PC-9 (cell line): Measurements from ENCODE around the gene TCEANC2. TPM values are rescaled to one million over a fixed set of nuclear protein-coding genes. Genes with fewer than 3 reads are reported as not detected.

ENCODE experiments used
- BruUV-seq: library from RNA; stranded (reverse); fragments of 400-500 nt; replicated peaks from 2 replicates; lab custom pipeline; 2021; lab: Mats Ljungman, UMichigan
- CTCF ChIA-PET: fragments of 300-600 bp; sonication (Branson Sonifier 250); formaldehyde crosslinking; loops from one replicate; lab custom pipeline; 2022; ENCODE audit warnings: antibody characterized with exemption; lab: Charles Lee
- POLR2A ChIA-PET: fragments of 300-600 bp; sonication (Branson Sonifier 250); formaldehyde crosslinking; loops from one replicate; lab custom pipeline; 2022; ENCODE audit warnings: antibody characterized with exemption; ENCODE audit not compliant: unreplicated experiment; lab: Charles Lee
- DNase-seq, 2 experiments: peaks; one replicate each; pipeline versions ENCODE4 v3.0.0 to v3.0.0-alpha.2; 2015 to 2022; ENCODE audit warnings: mixed read lengths in 1 of 2
- H2AFZ ChIP-seq: fragments of 200-600 bp; sonication (generic); 2 replicates; pipeline ENCODE4 v1.8.1; 2017; ENCODE audit warnings: antibody characterized with exemption
- H3F3A ChIP-seq: fragments of 200-600 bp; sonication (generic); 2 replicates; pipeline ENCODE4 v1.8.1; 2017; ENCODE audit warnings: antibody characterized with exemption, mild to moderate bottlenecking, low read depth; ENCODE audit not compliant: insufficient read depth
- H3K27ac ChIP-seq: fragments of 200-600 bp; sonication (generic); 2 replicates; pipeline ENCODE4 v1.6.1; 2016; ENCODE audit warnings: mixed run types
- H3K27me3 ChIP-seq: fragments of 200-600 bp; sonication (generic); 2 replicates; pipeline ENCODE4 v1.6.1; 2016; ENCODE audit warnings: low read depth, mixed run types; ENCODE audit not compliant: insufficient read depth
- H3K36me3 ChIP-seq: fragments of 200-600 bp; sonication (generic); 2 replicates; pipeline ENCODE4 v1.6.1; 2016; ENCODE audit warnings: low read depth, mixed run types
- H3K4me1 ChIP-seq: fragments of 200-600 bp; sonication (generic); replicated peaks from 2 replicates; pipeline ENCODE4 v1.6.1; 2016; ENCODE audit warnings: mixed run types; ENCODE audit not compliant: insufficient read depth
- H3K4me2 ChIP-seq: fragments of 200-600 bp; sonication (generic); 2 replicates; pipeline ENCODE4 v1.6.1; 2017; ENCODE audit warnings: mixed run types
- H3K4me3 ChIP-seq: fragments of 200-600 bp; sonication (generic); 2 replicates; pipeline ENCODE4 v1.6.1; 2016; ENCODE audit warnings: mixed run types
- H3K79me2 ChIP-seq: fragments of 200-600 bp; sonication (generic); 2 replicates; pipeline ENCODE4 v1.6.1; 2017; ENCODE audit warnings: low read depth, mixed run types
- H3K9me2 ChIP-seq: fragments of 200-600 bp; sonication (generic); 2 replicates; pipeline ENCODE4 v1.8.1; 2017; ENCODE audit warnings: mild to moderate bottlenecking; ENCODE audit not compliant: insufficient read depth
- H3K9me3 ChIP-seq: fragments of 200-600 bp; sonication (generic); 2 replicates; pipeline ENCODE4 v1.8.1; 2016; ENCODE audit warnings: low read depth; ENCODE audit not compliant: insufficient read depth
- H4K20me1 ChIP-seq: fragments of 200-600 bp; sonication (generic); 2 replicates; pipeline ENCODE4 v1.8.1; 2017; ENCODE audit not compliant: insufficient read depth
- CTCF ChIP-seq: fragments of 200-600 bp; sonication (generic); conservative IDR thresholded peaks from 2 replicates; pipeline ENCODE4 v1.6.1; 2017; ENCODE audit warnings: mixed run types, antibody characterized with exemption, mild to moderate bottlenecking, moderate library complexity
- EZH2 ChIP-seq: fragments of 200-600 bp; sonication (generic); IDR thresholded peaks from 2 replicates; pipeline ENCODE4 v1.8.0; 2017; ENCODE audit warnings: antibody characterized with exemption, low read depth
- intact Hi-C: fragments of 100-400 bp; cut with micrococcal nuclease; formaldehyde crosslinking; loops from one replicate; pipeline ENCODE4 v1.10.0; 2022; ENCODE audit not compliant: unreplicated experiment
- total RNA-seq: library from RNA; stranded (reverse); gene quantifications from 2 replicates; pipeline ENCODE4 v1.2.3, GENCODE V29; 2021

Gene TCEANC2
- total RNA-seq, 1 experiment from 2014 or later: 11.5 TPM

GRCh38 chr1:54064299-54064698 is 10.9 kb downstream of the TCEANC2 start:
- no peak for TF ChIP-seq CTCF
- no peak for TF ChIP-seq EZH2
- no peak overlapping the region for H3K27ac ChIP-seq
- H3K79me2 ChIP-seq: no peaks in the 10 kb centered on the region
- DNase-seq: no peak
- no peaks in the 10 kb centered on the region for H3K9me3 ChIP-seq
- intact Hi-C loops: no loop called here
- H4K20me1 ChIP-seq: no peaks in the 10 kb centered on the region
- H3K4me3 ChIP-seq: no peak overlapping the region
- no peak overlapping the region for H3K4me2 ChIP-seq
- H2AFZ ChIP-seq: no peak overlapping the region
- H3K4me1 ChIP-seq: no peaks in the 10 kb centered on the region
- no peaks in the 10 kb centered on the region for H3F3A ChIP-seq
- BruUV-seq: no TSS peak
- CTCF ChIA-PET: interaction anchor here (0.7 kb wide), 1 partner anchor 15 kb away, joined by 15 read pairs; no protein-coding TSS in a partner anchor
- H3K27me3 ChIP-seq: no peaks in the 10 kb centered on the region
- H3K9me2 ChIP-seq: no peaks in the 10 kb centered on the region
- POLR2A ChIA-PET: no interaction called here
- no peaks in the 10 kb centered on the region for H3K36me3 ChIP-seq

- H3K27ac ChIP-seq: no peak overlapping the region
- H3K4me3 ChIP-seq: no peak overlapping the region
- H2AFZ ChIP-seq: no peak overlapping the region
- no peaks in the 10 kb centered on the region for H3K36me3 ChIP-seq
- POLR2A ChIA-PET: no interaction called here
- H3K9me3 ChIP-seq: no peaks in the 10 kb centered on the region
- CTCF ChIA-PET: interaction anchor here (0.5 kb wide), 2 partner anchors 315 to 334 kb away, joined by 3 to 5 read pairs; no protein-coding TSS in a partner anchor
- no peak overlapping the region for H3K4me2 ChIP-seq
- no peak for TF ChIP-seq CTCF
- TF ChIP-seq EZH2: no peak
- H3F3A ChIP-seq: no peaks in the 10 kb centered on the region
- intact Hi-C loops: loop anchor here (1.0 to 10.0 kb wide), 4 partner anchors 338 to 741 kb away; no protein-coding TSS in a partner anchor
- no peaks in the 10 kb centered on the region for H3K27me3 ChIP-seq
- DNase-seq: no peak
- H3K9me2 ChIP-seq: no peaks in the 10 kb centered on the region
- H4K20me1 ChIP-seq: no peaks in the 10 kb centered on the region
- no peaks in the 10 kb centered on the region for H3K4me1 ChIP-seq
- BruUV-seq: no TSS peak
- no peaks in the 10 kb centered on the region for H3K79me2 ChIP-seq
These were observed 16.4 kb downstream of the TCEANC2 start for GRCh38 chr1:54069791-54070170.

GRCh38 chr1:54070171-54070837 is 16.9 kb downstream of the TCEANC2 start:
- Histone ChIP-seq H3F3A (no peaks in the 10 kb centered on the region), H3K9me3 (no peaks in the 10 kb centered on the region), H2AFZ (no peak overlapping the region), H3K4me3 (no peak overlapping the region), H3K9me2 (no peaks in the 10 kb centered on the region), H3K4me2 (no peak overlapping the region), H3K79me2 (no peaks in the 10 kb centered on the region), H3K27me3 (no peaks in the 10 kb centered on the region), H4K20me1 (no peaks in the 10 kb centered on the region), H3K36me3 (no peaks in the 10 kb centered on the region), H3K27ac (no peak overlapping the region), H3K4me1 (no peaks in the 10 kb centered on the region)
- ChIA-PET POLR2A (no interaction called here), CTCF (interaction anchor here (0.5 kb wide), 1 partner anchor 314 kb away, joined by 3 read pairs; no protein-coding TSS in a partner anchor)
- BruUV-seq: no TSS peak
- peak; percentile 77 for TF ChIP-seq CTCF
- TF ChIP-seq EZH2: no peak
- intact Hi-C loops: loop anchor here (1.0 to 10.0 kb wide), 4 partner anchors 337 to 740 kb away; no protein-coding TSS in a partner anchor
- DNase-seq: peak in 1 of 2 experiments; percentile 55
